Colonic mucosa (tissue), 4 donors: ENCODE data around the gene PLEKHH3. TPM values are rescaled to one million over a fixed set of nuclear protein-coding genes. Genes with fewer than 3 reads are reported as not detected.

Experiments
- DNase-seq: peaks from one replicate; pipeline ENCODE4 v3.0.0-alpha.2; 2020
- H3K27ac ChIP-seq: fragments of 200-600 bp; one replicate; pipeline ENCODE4 v1.8.0; 2021
- H3K27me3 ChIP-seq: fragments of 200-600 bp; one replicate; pipeline ENCODE4 v1.8.0; 2021
- H3K36me3 ChIP-seq: fragments of 200-600 bp; one replicate; pipeline ENCODE4 v1.8.0; 2021
- H3K4me1 ChIP-seq: fragments of 200-600 bp; one replicate; pipeline ENCODE4 v1.8.0; 2021; ENCODE audit warnings: mild to moderate bottlenecking
- H3K4me3 ChIP-seq: fragments of 200-600 bp; one replicate; pipeline ENCODE4 v1.8.0; 2021
- H3K9ac ChIP-seq, 2 donors: one replicate each; pipeline ENCODE4 v1.7.0; 2013; ENCODE audit warnings: control low read depth in 2 of 2, low read depth in 2 of 2, low read length in 2 of 2
- H3K9me3 ChIP-seq: fragments of 200-600 bp; one replicate; pipeline ENCODE4 v1.8.0; 2021
- CTCF ChIP-seq: fragments of 200-600 bp; IDR thresholded peaks from one replicate; pipeline ENCODE4 v1.8.0; 2022; ENCODE audit warnings: antibody characterized with exemption, mild to moderate bottlenecking
- intact Hi-C: fragments of 100-400 bp; cut with DNase I; formaldehyde crosslinking; loops from one replicate; pipeline ENCODE4 v1.14.1; 2022
- total RNA-seq, 2 donors: library from RNA; stranded (reverse); fragmentation: NEBNext Ultra II Directional in 1 of 2; extraction: Animal tissue kit (Norgen Biotek cat#: 25700) in 1 of 2; gene quantifications; one replicate each; pipeline ENCODE4 v1.2.1, GENCODE V29; 2021
- donor health status: healthy.
- donor health status: DM: no; HTN: no; CAD: no.
- donor health status: DM: no; HTN: no; CAD: no.

Gene PLEKHH3
- 10 to 100 TPM; 14.6 to 17.6 TPM for total RNA-seq

GRCh38 chr17:42676424-42677011 lies at the start of gene PLEKHH3:
Gene PLEKHH3, minus strand, starts transcription at chr17:42676994. Its CDS starts 431 bp downstream, at chr17:42676563.
- intact Hi-C loops: no loop called here
- Histone ChIP-seq H3K9ac (peak within 1 kb of the TSS; percentile 92), H3K27ac (peak within 1 kb of the TSS; percentile 95), H3K9me3 (no peaks in the 10 kb centered on the region), H3K27me3 (peaks cover under 1% of the 10 kb centered on the region), H3K4me1 (peaks cover 39% of the 10 kb centered on the region), H3K36me3 (no peaks in the 10 kb centered on the region), H3K4me3 (peak within 1 kb of the TSS; percentile 78)
- DNase-seq: no peak
- TF ChIP-seq CTCF: no peak

- DNase-seq: no peak
- no peak for TF ChIP-seq CTCF
- no peaks in the 10 kb centered on the region for H3K27me3 ChIP-seq
- no peak overlapping the region for H3K9ac ChIP-seq
- H3K27ac ChIP-seq: no peak overlapping the region
- no peak overlapping the region for H3K4me3 ChIP-seq
- no peaks in the 10 kb centered on the region for H3K9me3 ChIP-seq
- H3K4me1 ChIP-seq: no peaks in the 10 kb centered on the region
- H3K36me3 ChIP-seq: peaks cover 15% of the 10 kb centered on the region
- intact Hi-C loops: no loop called here
These were observed 48.3 kb upstream of the PLEKHH3 start for GRCh38 chr17:42725143-42725542.

- no peak overlapping the region for H3K4me3 ChIP-seq
- H3K27me3 ChIP-seq: no peaks in the 10 kb centered on the region
- no peak for DNase-seq
- no peak overlapping the region for H3K27ac ChIP-seq
- H3K36me3 ChIP-seq: peaks cover 19% of the 10 kb centered on the region
- H3K4me1 ChIP-seq: no peaks in the 10 kb centered on the region
- no peak for TF ChIP-seq CTCF
- no peak overlapping the region for H3K9ac ChIP-seq
- intact Hi-C loops: loop anchor here (5.0 kb wide), 2 partner anchors 39 to 109 kb away; partner anchors contain the start of genes PSME3 and RAMP2
- H3K9me3 ChIP-seq: no peaks in the 10 kb centered on the region
These were observed 46.8 kb upstream of the PLEKHH3 start for GRCh38 chr17:42723636-42724035.

GRCh38 chr17:42720996-42721583 lies 44.3 kb upstream of the PLEKHH3 start:
- H3K27ac ChIP-seq: no peak overlapping the region
- H3K9me3 ChIP-seq: no peaks in the 10 kb centered on the region
- no peaks in the 10 kb centered on the region for H3K27me3 ChIP-seq
- intact Hi-C loops: loop anchor here (5.0 kb wide), 2 partner anchors 41 to 111 kb away; partner anchors contain the start of genes PSME3 and RAMP2
- no peak overlapping the region for H3K4me3 ChIP-seq
- peaks cover 23% of the 10 kb centered on the region for H3K36me3 ChIP-seq
- TF ChIP-seq CTCF: peak; percentile 58
- H3K4me1 ChIP-seq: no peaks in the 10 kb centered on the region
- DNase-seq: peak; percentile 48
- H3K9ac ChIP-seq: no peak overlapping the region

- Histone ChIP-seq H3K27ac (no peak overlapping the region), H3K36me3 (peaks cover 24% of the 10 kb centered on the region)
These were observed 32.8 kb upstream of the PLEKHH3 start for GRCh38 chr17:42709561-42709960.

More at GRCh38 chr17:42709561-42709960, 32.8 kb upstream of the PLEKHH3 start:
- DNase-seq: no peak
- Histone ChIP-seq H3K4me1 (no peaks in the 10 kb centered on the region), H3K9ac (no peak overlapping the region), H3K4me3 (no peak overlapping the region), H3K9me3 (no peaks in the 10 kb centered on the region), H3K27me3 (no peaks in the 10 kb centered on the region)
- TF ChIP-seq CTCF: no peak
- intact Hi-C loops: no loop called here
